ENCODE results near the gene BCKDHB. TPM values are rescaled to one million over a fixed set of nuclear protein-coding genes. Genes with fewer than 3 reads are reported as not detected.

The BCKDHB gene
- total and polyA plus RNA-seq, 2 experiments from 2014 or later: 32.1 to 42.7 TPM

DNA sequence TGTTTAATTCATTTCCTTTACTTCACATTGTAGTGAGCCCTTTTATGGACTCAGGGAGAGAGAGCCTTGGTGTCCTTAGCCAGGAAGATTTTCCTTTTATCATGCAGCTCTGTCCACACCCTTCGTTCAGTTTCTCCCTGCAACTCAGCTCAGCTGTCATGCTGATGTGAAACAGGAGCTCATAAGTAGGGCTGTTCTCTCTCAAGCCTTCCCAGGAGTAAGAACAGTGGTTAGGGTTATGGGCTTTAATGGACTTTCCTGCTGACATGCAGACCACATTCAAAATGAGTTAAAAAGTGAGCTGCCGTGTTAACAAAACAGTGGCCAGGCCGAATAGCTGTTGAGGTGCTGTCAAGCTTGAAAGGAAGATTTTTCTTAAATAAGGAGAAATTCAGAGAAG is 104.1 kb downstream of the BCKDHB start:
- Histone ChIP-seq H3K27ac (ENCODE audit: low read depth) (peak overlapping the region; percentile 36; the same call in 1 of the 2 replicates), H3K79me2 (replicated peaks; ENCODE audit: insufficient read depth) (no peaks in the 10 kb centered on the region), H3K4me1 (ENCODE audit: insufficient read depth) (peaks cover 23% of the 10 kb centered on the region), H2AFZ (no peak overlapping the region), H3K4me3 (no peak overlapping the region), H3K36me3 (ENCODE audit: insufficient read depth) (no peaks in the 10 kb centered on the region), H3F3A (replicated peaks; ENCODE audit: low read depth) (no peaks in the 10 kb centered on the region), H4K20me1 (replicated peaks; ENCODE audit: insufficient read depth) (no peaks in the 10 kb centered on the region), H3K9me2 (ENCODE audit: insufficient read depth) (no peaks in the 10 kb centered on the region), H3K4me2 (peak overlapping the region; percentile 39; the same call in 1 of the 2 replicates), H3K27me3 (ENCODE audit: insufficient read depth) (no peaks in the 10 kb centered on the region)
- Mint-ChIP-seq H3K4me3 (no peak overlapping the region), H3K9me3 (no peaks in the 10 kb centered on the region), H3K4me1 (peaks cover 29% of the 10 kb centered on the region), H3K27me3 (ENCODE audit: insufficient read depth, low read depth, poor library complexity) (no peaks in the 10 kb centered on the region), H3K27ac (peak overlapping the region; percentile 74), H3K36me3 (ENCODE audit: low read depth) (no peaks in the 10 kb centered on the region)
- ATAC-seq: peak; percentile 97
- peak; percentile 66 for DNase-seq (ENCODE audit: low spot score)
- TF ChIP-seq, protein P1, sequence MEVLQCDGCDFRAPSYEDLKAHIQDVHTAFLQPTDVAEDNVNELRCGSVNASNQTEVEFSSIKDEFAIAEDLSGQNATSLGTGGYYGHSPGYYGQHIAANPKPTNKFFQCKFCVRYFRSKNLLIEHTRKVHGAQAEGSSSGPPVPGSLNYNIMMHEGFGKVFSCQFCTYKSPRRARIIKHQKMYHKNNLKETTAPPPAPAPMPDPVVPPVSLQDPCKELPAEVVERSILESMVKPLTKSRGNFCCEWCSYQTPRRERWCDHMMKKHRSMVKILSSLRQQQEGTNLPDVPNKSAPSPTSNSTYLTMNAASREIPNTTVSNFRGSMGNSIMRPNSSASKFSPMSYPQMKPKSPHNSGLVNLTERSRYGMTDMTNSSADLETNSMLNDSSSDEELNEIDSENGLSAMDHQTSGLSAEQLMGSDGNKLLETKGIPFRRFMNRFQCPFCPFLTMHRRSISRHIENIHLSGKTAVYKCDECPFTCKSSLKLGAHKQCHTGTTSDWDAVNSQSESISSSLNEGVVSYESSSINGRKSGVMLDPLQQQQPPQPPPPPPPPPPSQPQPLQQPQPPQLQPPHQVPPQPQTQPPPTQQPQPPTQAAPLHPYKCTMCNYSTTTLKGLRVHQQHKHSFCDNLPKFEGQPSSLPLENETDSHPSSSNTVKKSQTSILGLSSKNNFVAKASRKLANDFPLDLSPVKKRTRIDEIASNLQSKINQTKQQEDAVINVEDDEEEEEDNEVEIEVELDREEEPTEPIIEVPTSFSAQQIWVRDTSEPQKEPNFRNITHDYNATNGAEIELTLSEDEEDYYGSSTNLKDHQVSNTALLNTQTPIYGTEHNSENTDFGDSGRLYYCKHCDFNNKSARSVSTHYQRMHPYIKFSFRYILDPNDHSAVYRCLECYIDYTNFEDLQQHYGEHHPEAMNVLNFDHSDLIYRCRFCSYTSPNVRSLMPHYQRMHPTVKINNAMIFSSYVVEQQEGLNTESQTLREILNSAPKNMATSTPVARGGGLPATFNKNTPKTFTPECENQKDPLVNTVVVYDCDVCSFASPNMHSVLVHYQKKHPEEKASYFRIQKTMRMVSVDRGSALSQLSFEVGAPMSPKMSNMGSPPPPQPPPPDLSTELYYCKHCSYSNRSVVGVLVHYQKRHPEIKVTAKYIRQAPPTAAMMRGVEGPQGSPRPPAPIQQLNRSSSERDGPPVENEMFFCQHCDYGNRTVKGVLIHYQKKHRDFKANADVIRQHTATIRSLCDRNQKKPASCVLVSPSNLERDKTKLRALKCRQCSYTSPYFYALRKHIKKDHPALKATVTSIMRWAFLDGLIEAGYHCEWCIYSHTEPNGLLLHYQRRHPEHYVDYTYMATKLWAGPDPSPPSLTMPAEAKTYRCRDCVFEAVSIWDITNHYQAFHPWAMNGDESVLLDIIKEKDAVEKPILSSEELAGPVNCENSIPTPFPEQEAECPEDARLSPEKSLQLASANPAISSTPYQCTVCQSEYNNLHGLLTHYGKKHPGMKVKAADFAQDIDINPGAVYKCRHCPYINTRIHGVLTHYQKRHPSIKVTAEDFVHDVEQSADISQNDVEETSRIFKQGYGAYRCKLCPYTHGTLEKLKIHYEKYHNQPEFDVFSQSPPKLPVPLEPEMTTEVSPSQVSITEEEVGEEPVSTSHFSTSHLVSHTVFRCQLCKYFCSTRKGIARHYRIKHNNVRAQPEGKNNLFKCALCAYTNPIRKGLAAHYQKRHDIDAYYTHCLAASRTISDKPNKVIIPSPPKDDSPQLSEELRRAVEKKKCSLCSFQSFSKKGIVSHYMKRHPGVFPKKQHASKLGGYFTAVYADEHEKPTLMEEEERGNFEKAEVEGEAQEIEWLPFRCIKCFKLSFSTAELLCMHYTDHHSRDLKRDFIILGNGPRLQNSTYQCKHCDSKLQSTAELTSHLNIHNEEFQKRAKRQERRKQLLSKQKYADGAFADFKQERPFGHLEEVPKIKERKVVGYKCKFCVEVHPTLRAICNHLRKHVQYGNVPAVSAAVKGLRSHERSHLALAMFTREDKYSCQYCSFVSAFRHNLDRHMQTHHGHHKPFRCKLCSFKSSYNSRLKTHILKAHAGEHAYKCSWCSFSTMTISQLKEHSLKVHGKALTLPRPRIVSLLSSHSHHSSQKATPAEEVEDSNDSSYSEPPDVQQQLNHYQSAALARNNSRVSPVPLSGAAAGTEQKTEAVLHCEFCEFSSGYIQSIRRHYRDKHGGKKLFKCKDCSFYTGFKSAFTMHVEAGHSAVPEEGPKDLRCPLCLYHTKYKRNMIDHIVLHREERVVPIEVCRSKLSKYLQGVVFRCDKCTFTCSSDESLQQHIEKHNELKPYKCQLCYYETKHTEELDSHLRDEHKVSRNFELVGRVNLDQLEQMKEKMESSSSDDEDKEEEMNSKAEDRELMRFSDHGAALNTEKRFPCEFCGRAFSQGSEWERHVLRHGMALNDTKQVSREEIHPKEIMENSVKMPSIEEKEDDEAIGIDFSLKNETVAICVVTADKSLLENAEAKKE (CRISPR knock-in tag; IDR thresholded peaks at IDR 0.05): 0 out of 2 replicates have a peak, but pooled peaks have one; percentile 35
- no peak for TF ChIP-seq ZNF331 (CRISPR knock-in tag; IDR thresholded peaks at IDR 0.05; ENCODE audit: low read depth)

DNA sequence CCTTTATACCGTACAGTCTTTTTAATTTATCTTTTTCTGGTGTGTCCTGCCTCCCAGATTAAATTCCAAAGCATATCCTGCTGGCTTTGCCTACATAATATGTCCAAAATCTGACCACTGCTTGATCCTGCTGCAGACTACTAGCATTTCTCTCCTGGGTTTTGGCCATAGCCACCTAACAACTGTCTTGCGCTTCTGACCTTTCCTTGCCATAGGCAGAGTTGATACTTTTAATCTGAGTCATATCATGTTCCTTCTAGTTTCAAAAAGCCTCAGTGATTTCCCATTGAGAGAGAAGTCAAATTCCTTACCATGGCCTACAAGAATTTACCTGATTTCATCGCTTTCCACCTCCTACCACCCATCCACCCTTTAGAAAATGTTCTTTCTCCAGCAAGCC is 104.8 kb downstream of the BCKDHB start:
- Mint-ChIP-seq H3K27me3 (ENCODE audit: insufficient read depth, low read depth, poor library complexity) (no peaks in the 10 kb centered on the region), H3K4me1 (peaks cover 29% of the 10 kb centered on the region), H3K9me3 (no peaks in the 10 kb centered on the region), H3K4me3 (no peak overlapping the region), H3K36me3 (ENCODE audit: low read depth) (no peaks in the 10 kb centered on the region), H3K27ac (peak overlapping the region; percentile 89)
- peaks cover 23% of the 10 kb centered on the region for H3K4me1 ChIP-seq (ENCODE audit: insufficient read depth)
- H3K4me2 ChIP-seq: 0 out of 2 replicates have a peak overlapping the region, but pooled peaks have one; percentile 39
- no peaks in the 10 kb centered on the region for H4K20me1 ChIP-seq (replicated peaks; ENCODE audit: insufficient read depth)
- H3K9me2 ChIP-seq (ENCODE audit: insufficient read depth): no peaks in the 10 kb centered on the region
- H2AFZ ChIP-seq: no peak overlapping the region
- no peaks in the 10 kb centered on the region for H3K36me3 ChIP-seq (ENCODE audit: insufficient read depth)
- DNase-seq (ENCODE audit: low spot score) (no peak), ATAC-seq (no peak)
- no peaks in the 10 kb centered on the region for H3K79me2 ChIP-seq (replicated peaks; ENCODE audit: insufficient read depth)
- H3F3A ChIP-seq (replicated peaks; ENCODE audit: low read depth): no peaks in the 10 kb centered on the region
- no peak overlapping the region for H3K4me3 ChIP-seq
- no peaks in the 10 kb centered on the region for H3K27me3 ChIP-seq (ENCODE audit: insufficient read depth)
- H3K27ac ChIP-seq (ENCODE audit: low read depth): 0 out of 2 replicates have a peak overlapping the region, but pooled peaks have one; percentile 36
- TF ChIP-seq, protein P1 (CRISPR knock-in tag; IDR thresholded peaks at IDR 0.05): no peak
- TF ChIP-seq ZNF114 (CRISPR knock-in tag; IDR thresholded peaks at IDR 0.05) (no peak), EZH2phosphoT487 (IDR thresholded peaks at IDR 0.05; ENCODE audit: unreplicated experiment) (no peak)
- TF ChIP-seq, protein P2, sequence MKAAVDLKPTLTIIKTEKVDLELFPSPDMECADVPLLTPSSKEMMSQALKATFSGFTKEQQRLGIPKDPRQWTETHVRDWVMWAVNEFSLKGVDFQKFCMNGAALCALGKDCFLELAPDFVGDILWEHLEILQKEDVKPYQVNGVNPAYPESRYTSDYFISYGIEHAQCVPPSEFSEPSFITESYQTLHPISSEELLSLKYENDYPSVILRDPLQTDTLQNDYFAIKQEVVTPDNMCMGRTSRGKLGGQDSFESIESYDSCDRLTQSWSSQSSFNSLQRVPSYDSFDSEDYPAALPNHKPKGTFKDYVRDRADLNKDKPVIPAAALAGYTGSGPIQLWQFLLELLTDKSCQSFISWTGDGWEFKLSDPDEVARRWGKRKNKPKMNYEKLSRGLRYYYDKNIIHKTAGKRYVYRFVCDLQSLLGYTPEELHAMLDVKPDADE (IDR thresholded peaks at IDR 0.05): no peak
